KMS-11 (cell line): ENCODE measurements around the gene CENPT.

Experiments
- H2AFZ ChIP-seq: fragments of 200-600 bp; sonication (generic); 2 replicates; pipeline ENCODE4 v1.6.1; 2016; ENCODE audit warnings: antibody characterized with exemption, mixed run types, low read depth
- H3K27ac ChIP-seq: fragments of 200-600 bp; sonication (generic); 2 replicates; pipeline ENCODE4 v1.6.1; 2016; ENCODE audit warnings: mild to moderate bottlenecking, mixed run types
- H3K27me3 ChIP-seq: fragments of 200-600 bp; sonication (generic); 2 replicates; pipeline ENCODE4 v1.6.1; 2017; ENCODE audit warnings: mild to moderate bottlenecking, low read depth, mixed run types, moderate library complexity; ENCODE audit not compliant: insufficient read depth
- H3K36me3 ChIP-seq: fragments of 200-600 bp; sonication (generic); 2 replicates; pipeline ENCODE4 v1.6.1; 2017; ENCODE audit warnings: mild to moderate bottlenecking, mixed run types; ENCODE audit not compliant: insufficient read depth
- H3K4me1 ChIP-seq: fragments of 200-600 bp; sonication (generic); 2 replicates; pipeline ENCODE4 v1.6.1; 2016; ENCODE audit warnings: mild to moderate bottlenecking, low read depth, mixed run types; ENCODE audit not compliant: poor library complexity, severe bottlenecking
- H3K4me2 ChIP-seq: fragments of 200-600 bp; sonication (generic); 2 replicates; pipeline ENCODE4 v1.7.0; 2016; ENCODE audit warnings: mild to moderate bottlenecking, mixed run types
- H3K4me3 ChIP-seq: fragments of 200-600 bp; sonication (generic); IDR thresholded peaks from 2 replicates; pipeline ENCODE4 v1.6.1; 2017; ENCODE audit warnings: low read depth, low read length, mixed read lengths; ENCODE audit not compliant: insufficient read depth
- H3K79me2 ChIP-seq: fragments of 200-600 bp; sonication (generic); 2 replicates; pipeline ENCODE4 v1.6.1; 2016; ENCODE audit warnings: low read depth, mixed run types; ENCODE audit not compliant: insufficient read depth
- H3K9ac ChIP-seq: fragments of 200-600 bp; sonication (generic); 2 replicates; pipeline ENCODE4 v1.6.1; 2016; ENCODE audit warnings: mild to moderate bottlenecking, mixed run types
- H4K20me1 ChIP-seq: fragments of 200-600 bp; sonication (generic); 2 replicates; pipeline ENCODE4 v1.6.1; 2016; ENCODE audit warnings: mild to moderate bottlenecking, mixed run types; ENCODE audit not compliant: insufficient read depth
- TF ChIP-seq, protein P1 (sequence below): fragments of 200-600 bp; sonication (generic); conservative IDR thresholded peaks from 2 replicates; pipeline ENCODE4 v1.6.1; 2017; ENCODE audit warnings: low read depth, mild to moderate bottlenecking, antibody characterized with exemption, low read length, moderate library complexity, mixed read lengths

Gene CENPT

DNA sequence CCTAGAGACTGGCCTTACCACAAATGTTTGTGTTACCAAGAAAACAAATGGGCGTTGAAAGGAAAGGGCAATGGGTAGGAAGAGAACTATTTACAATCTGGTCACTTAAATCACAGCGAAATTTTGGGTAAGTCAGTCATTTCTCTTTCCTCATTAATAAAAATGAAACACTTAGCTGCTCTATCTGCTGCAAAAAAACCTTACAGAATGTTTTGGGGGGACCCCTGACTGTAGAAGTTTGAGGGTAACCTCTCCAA, 1.5 kb downstream of the CENPT start:
- peak overlapping the region; percentile 88 for H3K4me2 ChIP-seq
- TF ChIP-seq, protein P1, sequence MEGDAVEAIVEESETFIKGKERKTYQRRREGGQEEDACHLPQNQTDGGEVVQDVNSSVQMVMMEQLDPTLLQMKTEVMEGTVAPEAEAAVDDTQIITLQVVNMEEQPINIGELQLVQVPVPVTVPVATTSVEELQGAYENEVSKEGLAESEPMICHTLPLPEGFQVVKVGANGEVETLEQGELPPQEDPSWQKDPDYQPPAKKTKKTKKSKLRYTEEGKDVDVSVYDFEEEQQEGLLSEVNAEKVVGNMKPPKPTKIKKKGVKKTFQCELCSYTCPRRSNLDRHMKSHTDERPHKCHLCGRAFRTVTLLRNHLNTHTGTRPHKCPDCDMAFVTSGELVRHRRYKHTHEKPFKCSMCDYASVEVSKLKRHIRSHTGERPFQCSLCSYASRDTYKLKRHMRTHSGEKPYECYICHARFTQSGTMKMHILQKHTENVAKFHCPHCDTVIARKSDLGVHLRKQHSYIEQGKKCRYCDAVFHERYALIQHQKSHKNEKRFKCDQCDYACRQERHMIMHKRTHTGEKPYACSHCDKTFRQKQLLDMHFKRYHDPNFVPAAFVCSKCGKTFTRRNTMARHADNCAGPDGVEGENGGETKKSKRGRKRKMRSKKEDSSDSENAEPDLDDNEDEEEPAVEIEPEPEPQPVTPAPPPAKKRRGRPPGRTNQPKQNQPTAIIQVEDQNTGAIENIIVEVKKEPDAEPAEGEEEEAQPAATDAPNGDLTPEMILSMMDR, result no peak
- no peaks in the 10 kb centered on the region for H3K36me3 ChIP-seq
- peak overlapping the region; percentile 77; the same call in 1 of the 2 replicates for H3K9ac ChIP-seq
- peak overlapping the region; percentile 51 for H2AFZ ChIP-seq
- H4K20me1 ChIP-seq, result no peaks in the 10 kb centered on the region
- peak overlapping the region; percentile 58 for H3K27ac ChIP-seq
- no peaks in the 10 kb centered on the region for H3K27me3 ChIP-seq
- H3K79me2 ChIP-seq, result peaks cover 70% of the 10 kb centered on the region
- H3K4me1 ChIP-seq, result peaks cover 37% of the 10 kb centered on the region
- no peak overlapping the region for H3K4me3 ChIP-seq

DNA sequence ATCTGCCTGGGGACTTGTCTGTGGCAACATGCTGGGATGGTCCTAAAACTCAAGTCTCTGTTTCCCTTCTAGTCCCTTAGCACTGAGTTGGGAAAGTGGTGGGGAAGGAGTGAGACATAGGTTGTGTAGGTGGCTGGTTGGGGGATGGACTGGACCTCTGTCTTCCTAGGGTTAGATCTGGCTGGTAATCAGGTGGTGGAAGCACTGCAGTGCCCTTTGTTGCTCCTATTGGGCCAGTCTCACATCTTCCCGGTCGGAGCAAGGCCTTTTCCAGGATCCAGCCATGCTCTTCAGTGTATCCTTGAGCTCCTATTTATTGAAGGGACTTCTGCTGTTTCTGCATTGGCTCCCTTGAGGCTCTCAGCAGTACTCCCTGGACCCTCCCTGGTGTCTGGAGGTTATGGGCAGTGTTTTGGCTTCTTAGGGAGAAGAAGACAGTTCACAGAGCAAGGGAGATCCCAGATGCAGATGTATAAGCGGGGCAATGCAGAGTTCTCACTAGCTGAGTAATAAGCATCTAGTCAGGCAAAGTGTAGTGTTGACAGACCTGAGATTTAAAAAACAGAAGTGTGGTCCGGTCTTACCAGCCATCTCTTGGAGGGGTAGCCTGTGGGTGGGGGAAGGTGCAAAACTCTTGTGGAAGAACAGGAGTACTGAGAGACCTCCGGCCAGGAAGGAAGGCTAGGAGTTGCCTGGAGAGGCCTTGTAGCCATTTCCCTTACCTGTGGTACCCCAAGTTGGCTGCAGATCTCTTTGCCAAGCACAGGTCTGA, 2.0 kb downstream of the CENPT start:
- H3K4me1 ChIP-seq, result peaks cover 37% of the 10 kb centered on the region
- peak overlapping the region; percentile 51; the same call in 1 of the 2 replicates for H2AFZ ChIP-seq
- H4K20me1 ChIP-seq, result no peaks in the 10 kb centered on the region
- H3K27me3 ChIP-seq, result no peaks in the 10 kb centered on the region
- H3K9ac ChIP-seq, result peak overlapping the region; percentile 77; the same call in 1 of the 2 replicates
- H3K27ac ChIP-seq, result peak overlapping the region; percentile 58
- no peaks in the 10 kb centered on the region for H3K36me3 ChIP-seq
- H3K4me2 ChIP-seq, result peak overlapping the region; percentile 88
- TF ChIP-seq, protein P1, result no peak
- no peak overlapping the region for H3K4me3 ChIP-seq
- H3K79me2 ChIP-seq, result peaks cover 65% of the 10 kb centered on the region

DNA sequence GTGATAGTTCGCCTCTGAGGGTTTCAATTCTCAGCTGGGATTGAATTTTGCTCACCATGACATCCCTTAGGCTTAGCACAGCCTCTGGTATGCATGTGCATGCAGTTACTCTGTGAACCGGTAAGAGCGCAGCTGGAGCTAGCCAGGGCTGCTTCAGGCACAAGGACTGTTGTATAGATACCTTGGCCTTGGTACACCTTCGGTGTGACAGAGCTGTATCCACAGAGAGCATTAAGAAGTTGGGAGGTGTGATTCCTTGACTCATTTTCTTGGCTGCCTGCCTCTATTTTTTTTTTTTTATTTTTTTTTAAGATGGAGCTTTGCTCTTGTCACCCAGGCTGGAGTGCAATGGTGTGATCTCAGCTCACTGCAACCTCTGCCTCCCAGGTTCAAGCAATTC, 3.0 kb downstream of the CENPT start:
- Histone ChIP-seq H2AFZ (no peak overlapping the region), H3K4me2 (peak overlapping the region; percentile 88), H3K4me3 (no peak overlapping the region), H3K79me2 (peaks cover 56% of the 10 kb centered on the region), H3K4me1 (peaks cover 37% of the 10 kb centered on the region), H3K36me3 (no peaks in the 10 kb centered on the region), H3K27ac (no peak overlapping the region; the same call in 1 of the 2 replicates), H4K20me1 (no peaks in the 10 kb centered on the region), H3K27me3 (no peaks in the 10 kb centered on the region), H3K9ac (no peak overlapping the region)
- TF ChIP-seq, protein P1, result no peak

DNA sequence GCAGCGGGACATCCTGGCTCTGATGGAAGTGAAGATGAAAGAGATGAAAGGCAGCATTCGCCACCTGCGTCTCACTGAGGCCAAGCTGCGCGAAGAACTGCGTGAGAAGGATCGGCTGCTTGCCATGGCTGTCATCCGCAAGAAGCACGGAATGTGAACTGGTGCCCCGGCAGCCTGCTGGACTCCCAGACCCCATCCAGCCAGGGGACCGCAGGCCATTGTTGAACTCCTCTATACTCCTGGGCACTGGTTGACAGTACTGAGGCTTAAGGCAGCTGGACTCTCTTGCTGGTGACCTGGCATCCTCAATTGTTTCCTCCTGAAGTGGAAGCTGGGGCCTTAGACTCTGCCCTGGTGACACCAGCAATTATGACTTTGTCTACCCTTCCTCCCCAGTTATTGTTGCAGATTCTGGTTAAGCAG, 4.1 kb downstream of the CENPT start:
- no peaks in the 10 kb centered on the region for H3K36me3 ChIP-seq
- H3K4me3 ChIP-seq, result no peak overlapping the region
- peaks cover 44% of the 10 kb centered on the region for H3K79me2 ChIP-seq
- TF ChIP-seq, protein P1, result no peak
- peak overlapping the region; percentile 88 for H3K4me2 ChIP-seq
- no peaks in the 10 kb centered on the region for H4K20me1 ChIP-seq
- no peaks in the 10 kb centered on the region for H3K27me3 ChIP-seq
- H3K4me1 ChIP-seq, result peaks cover 34% of the 10 kb centered on the region
- H3K27ac ChIP-seq, result peak overlapping the region; percentile 72; the same call in 1 of the 2 replicates
- peak overlapping the region; percentile 64; the same call in 1 of the 2 replicates for H2AFZ ChIP-seq
- H3K9ac ChIP-seq, result peak overlapping the region; percentile 57; the same call in 1 of the 2 replicates
